Body of pancreas (tissue), 4 donors: Measurements from ENCODE around the gene ADRM1.

Source experiments
- POLR2A ChIP-seq, 3 donors: fragments of 450-650 bp; IDR thresholded peaks; one replicate each; pipeline ENCODE4 v1.6.1; 2016; ENCODE audit warnings: antibody characterized with exemption in 3 of 3, mild to moderate bottlenecking in 2 of 3
- TF ChIP-seq, protein P1 (sequence below), 7 experiments: fragments of 450-650 bp in 4 of 7; fragments of 200-600 bp in 3 of 7; sonication (generic) in 3 of 7; IDR thresholded peaks; one replicate each; pipeline ENCODE4 v1.5.1; 2016 to 2019; ENCODE audit warnings: antibody characterized with exemption in 7 of 7

DNA sequence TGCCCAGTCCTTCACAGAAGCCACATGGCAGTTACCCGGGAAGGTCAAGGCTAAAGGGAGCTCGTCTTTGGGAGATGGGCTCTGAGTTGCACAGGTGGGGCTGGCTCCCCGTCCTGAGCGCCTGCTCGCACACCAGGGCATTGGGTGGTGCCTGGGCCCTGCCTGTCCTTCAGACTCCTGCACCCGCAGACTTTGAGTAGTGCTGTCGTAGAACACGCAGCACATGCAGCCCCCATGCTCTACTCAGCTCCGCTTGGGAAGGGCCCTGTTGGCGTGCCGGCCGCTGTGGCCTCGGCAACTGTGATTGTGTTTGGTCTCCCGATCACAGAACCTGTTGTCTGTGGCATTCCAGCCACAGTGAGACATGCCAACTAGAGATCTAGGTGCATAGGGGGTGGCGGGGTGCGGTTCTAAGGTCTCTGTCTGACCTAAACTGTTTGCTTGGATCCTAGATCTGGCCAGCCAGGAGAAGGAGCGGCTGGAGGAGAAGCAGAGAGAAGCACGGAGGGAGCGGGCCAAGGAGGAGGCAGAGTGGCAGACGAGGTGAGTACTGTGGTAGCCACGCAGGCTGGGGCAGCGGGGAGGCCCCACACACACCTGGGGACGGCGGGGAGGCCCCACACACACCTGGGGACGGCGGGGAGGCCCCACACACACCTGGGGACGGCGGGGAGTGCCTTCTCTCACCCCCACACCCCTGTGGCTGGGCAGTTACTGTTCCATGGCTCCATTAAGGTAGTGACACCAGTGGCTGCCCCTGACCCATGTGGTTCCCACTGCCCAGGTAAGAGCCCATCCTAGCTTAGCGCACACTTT, 11.3 kb upstream of the ADRM1 start:
- TF ChIP-seq, protein P1, sequence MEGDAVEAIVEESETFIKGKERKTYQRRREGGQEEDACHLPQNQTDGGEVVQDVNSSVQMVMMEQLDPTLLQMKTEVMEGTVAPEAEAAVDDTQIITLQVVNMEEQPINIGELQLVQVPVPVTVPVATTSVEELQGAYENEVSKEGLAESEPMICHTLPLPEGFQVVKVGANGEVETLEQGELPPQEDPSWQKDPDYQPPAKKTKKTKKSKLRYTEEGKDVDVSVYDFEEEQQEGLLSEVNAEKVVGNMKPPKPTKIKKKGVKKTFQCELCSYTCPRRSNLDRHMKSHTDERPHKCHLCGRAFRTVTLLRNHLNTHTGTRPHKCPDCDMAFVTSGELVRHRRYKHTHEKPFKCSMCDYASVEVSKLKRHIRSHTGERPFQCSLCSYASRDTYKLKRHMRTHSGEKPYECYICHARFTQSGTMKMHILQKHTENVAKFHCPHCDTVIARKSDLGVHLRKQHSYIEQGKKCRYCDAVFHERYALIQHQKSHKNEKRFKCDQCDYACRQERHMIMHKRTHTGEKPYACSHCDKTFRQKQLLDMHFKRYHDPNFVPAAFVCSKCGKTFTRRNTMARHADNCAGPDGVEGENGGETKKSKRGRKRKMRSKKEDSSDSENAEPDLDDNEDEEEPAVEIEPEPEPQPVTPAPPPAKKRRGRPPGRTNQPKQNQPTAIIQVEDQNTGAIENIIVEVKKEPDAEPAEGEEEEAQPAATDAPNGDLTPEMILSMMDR (IDR thresholded peaks at IDR 0.05) = no peak
- no peak for TF ChIP-seq POLR2A (IDR thresholded peaks at IDR 0.05)
